Astrocyte of the spinal cord (primary cell): ENCODE results near the gene BMAL1.
A peak's percentile ranks its signal among the peaks of the same experiment; 100 is the strongest.

Experiments used
- DNase-seq: peaks from one replicate; pipeline ENCODE4 v3.0.0; 2011; ENCODE audit warnings: low read depth, low spot score
- H3K4me3 ChIP-seq: 2 replicates; pipeline ENCODE4 v1.5.1; 2011; ENCODE audit warnings: low read depth, mild to moderate bottlenecking, low read length, moderate library complexity
- CTCF ChIP-seq: IDR thresholded peaks from 2 replicates; pipeline ENCODE4 v1.5.1; 2012; ENCODE audit warnings: low read depth, mild to moderate bottlenecking, low read length, inconsistent platforms
- in situ Hi-C: cut with HindIII; loops from 2 replicates; pipeline ENCODE4 v1.10.0; 2017; ENCODE audit warnings: low sequenced_read_pairs

Gene BMAL1

GRCh38 chr11:13277768-13278608, at the start of gene BMAL1:
Gene BMAL1, plus strand, starts transcription at chr11:13277790. Its CDS starts 76,519 bp downstream, at chr11:13354309.
- no peak for TF ChIP-seq CTCF
- in situ Hi-C loops, result no loop called here
- H3K4me3 ChIP-seq, result peak within 1 kb of the TSS; percentile 84
- peak; percentile 10 for DNase-seq

- TF ChIP-seq CTCF, result no peak
- no peak overlapping the region for H3K4me3 ChIP-seq
- DNase-seq, result no peak
- in situ Hi-C loops, result no loop called here
Measured at GRCh38 chr11:13228572-13228971, 49.0 kb upstream of the BMAL1 start.

GRCh38 chr11:13229136-13229535, 48.5 kb upstream of the BMAL1 start:
- no peak for DNase-seq
- no peak for TF ChIP-seq CTCF
- in situ Hi-C loops, result no loop called here
- H3K4me3 ChIP-seq, result no peak overlapping the region

GRCh38 chr11:13229711-13230318, 47.8 kb upstream of the BMAL1 start:
- in situ Hi-C loops, result no loop called here
- DNase-seq, result no peak
- no peak for TF ChIP-seq CTCF
- H3K4me3 ChIP-seq, result no peak overlapping the region

GRCh38 chr11:13233173-13233745, 44.3 kb upstream of the BMAL1 start:
- in situ Hi-C loops, result no loop called here
- TF ChIP-seq CTCF, result no peak
- DNase-seq, result no peak
- no peak overlapping the region for H3K4me3 ChIP-seq

- in situ Hi-C loops, result no loop called here
- TF ChIP-seq CTCF, result no peak
- no peak overlapping the region for H3K4me3 ChIP-seq
- DNase-seq, result no peak
Measured at GRCh38 chr11:13235895-13236294, 41.7 kb upstream of the BMAL1 start.
